ENCODE results near the gene ACTN1.

The ACTN1 gene

GRCh38 chr14:68836082-68836481 is 143.0 kb downstream of the ACTN1 start:
- DNase-seq (ENCODE audit: low read depth in 1 of 2, low spot score in 1 of 2), result no peak

GRCh38 chr14:68834816-68835215 is 144.3 kb downstream of the ACTN1 start:
- no peak for DNase-seq (ENCODE audit: low read depth in 1 of 2, low spot score in 1 of 2)

- no peak for DNase-seq (ENCODE audit: low read depth in 1 of 2, low spot score in 1 of 2)
Observed at GRCh38 chr14:68828698-68829097, 150.4 kb downstream of the ACTN1 start.

- no peak for DNase-seq (ENCODE audit: low read depth in 1 of 2, low spot score in 1 of 2)
Observed at GRCh38 chr14:68825729-68826128, 153.4 kb downstream of the ACTN1 start.

GRCh38 chr14:68824517-68825347 is 154.4 kb downstream of the ACTN1 start:
- no peak for DNase-seq (ENCODE audit: low read depth in 1 of 2, low spot score in 1 of 2)

GRCh38 chr14:68824207-68824516 is 154.9 kb downstream of the ACTN1 start:
- DNase-seq (ENCODE audit: low read depth in 1 of 2, low spot score in 1 of 2), result no peak

Measured in stimulated activated CD4-positive, alpha-beta T cell treated with anti-CD3 and anti-CD28 coated beads, Interleukin-15, amount 100 ng/mL, for 1 hour (primary cell).